HG03280 (cell line): Measurements from ENCODE around the gene BTG3.

ENCODE experiments used
- ATAC-seq: cut with Tn5 transposase; IDR thresholded peaks from one replicate; pipeline ENCODE4 v1.9.1; 2021; ENCODE audit warnings: mild to moderate bottlenecking, moderate library complexity; ENCODE audit not compliant: unreplicated experiment

The BTG3 gene

GRCh38 chr21:17612565-17613241, at the start of gene BTG3:
Gene BTG3 (minus strand): TSS chr21:17612901. CDS start chr21:17609144, 3,757 bp downstream.
- ATAC-seq = peak; percentile 80

- ATAC-seq = no peak
Observed at GRCh38 chr21:17660862-17661261, 48.2 kb upstream of the BTG3 start.

- ATAC-seq = no peak
Observed at GRCh38 chr21:17660452-17660851, 47.8 kb upstream of the BTG3 start.

GRCh38 chr21:17658931-17659330, 46.2 kb upstream of the BTG3 start:
- no peak for ATAC-seq

- ATAC-seq = no peak
Observed at GRCh38 chr21:17651526-17651925, 38.8 kb upstream of the BTG3 start.

- ATAC-seq = no peak
Observed at GRCh38 chr21:17650292-17650691, 37.6 kb upstream of the BTG3 start.

- ATAC-seq = no peak
Observed at GRCh38 chr21:17646790-17647189, 34.1 kb upstream of the BTG3 start.

- ATAC-seq = no peak
Observed at GRCh38 chr21:17644186-17644585, 31.5 kb upstream of the BTG3 start.

GRCh38 chr21:17640821-17641220, 28.1 kb upstream of the BTG3 start:
- ATAC-seq = no peak

- ATAC-seq = no peak
Observed at GRCh38 chr21:17636711-17637110, 24.0 kb upstream of the BTG3 start.

GRCh38 chr21:17631195-17631594, 18.5 kb upstream of the BTG3 start:
- no peak for ATAC-seq

GRCh38 chr21:17622018-17622417, 9.3 kb upstream of the BTG3 start:
- no peak for ATAC-seq

GRCh38 chr21:17616831-17617230, 4.1 kb upstream of the BTG3 start:
- no peak for ATAC-seq

- ATAC-seq = no peak
Observed at GRCh38 chr21:17613242-17613676, 558 bp upstream of the BTG3 start.

GRCh38 chr21:17612023-17612564, 607 bp downstream of the BTG3 start:
- peak; percentile 1 for ATAC-seq

GRCh38 chr21:17611414-17612022, 1.2 kb downstream of the BTG3 start:
- ATAC-seq = peak; percentile 61

- ATAC-seq = no peak
Observed at GRCh38 chr21:17610911-17611310, 1.8 kb downstream of the BTG3 start.

- no peak for ATAC-seq
Observed at GRCh38 chr21:17609681-17610080, 3.0 kb downstream of the BTG3 start.

- no peak for ATAC-seq
Observed at GRCh38 chr21:17607684-17608083, 5.0 kb downstream of the BTG3 start.

- ATAC-seq = no peak
Observed at GRCh38 chr21:17602874-17603273, 9.8 kb downstream of the BTG3 start.

GRCh38 chr21:17598437-17598836, 14.3 kb downstream of the BTG3 start:
- peak; percentile 79 for ATAC-seq

GRCh38 chr21:17597680-17598079, 15.0 kb downstream of the BTG3 start:
- no peak for ATAC-seq
